Brain pericyte (primary cell): ENCODE measurements around the gene FARP2.
"Not testable (repeated sequence)": the region's sequence is repeated elsewhere in the genome, so short reads cannot be mapped to it uniquely, and the experiment has no call there.

ENCODE experiments used
- DNase-seq: peaks from one replicate; pipeline ENCODE4 v3.0.0-alpha.2; 2012; ENCODE audit warnings: low read depth, low spot score

The FARP2 gene

GRCh38 chr2:241364781-241365180, 8.7 kb downstream of the FARP2 start:
- DNase-seq: no peak

- DNase-seq: no peak
These were observed 10.6 kb downstream of the FARP2 start for GRCh38 chr2:241366678-241367077.

GRCh38 chr2:241368643-241369042, 12.6 kb downstream of the FARP2 start:
- no peak for DNase-seq

- no peak for DNase-seq
These were observed 16.4 kb downstream of the FARP2 start for GRCh38 chr2:241372361-241372992.

GRCh38 chr2:241373446-241373845, 17.4 kb downstream of the FARP2 start:
- no peak for DNase-seq

GRCh38 chr2:241373906-241374305, 17.8 kb downstream of the FARP2 start:
- not testable (repeated sequence) for DNase-seq

GRCh38 chr2:241375300-241375699, 19.2 kb downstream of the FARP2 start:
- no peak for DNase-seq

GRCh38 chr2:241376808-241377207, 20.7 kb downstream of the FARP2 start:
- no peak for DNase-seq

- no peak for DNase-seq
These were observed 22.7 kb downstream of the FARP2 start for GRCh38 chr2:241378816-241379215.

GRCh38 chr2:241379481-241380480, 23.7 kb downstream of the FARP2 start:
- no peak for DNase-seq

- no peak for DNase-seq
These were observed 25.8 kb downstream of the FARP2 start for GRCh38 chr2:241381872-241382271.

GRCh38 chr2:241385450-241385849, 29.4 kb downstream of the FARP2 start:
- DNase-seq: not testable (repeated sequence)

GRCh38 chr2:241386519-241386918, 30.4 kb downstream of the FARP2 start:
- no peak for DNase-seq

- no peak for DNase-seq
These were observed 33.6 kb downstream of the FARP2 start for GRCh38 chr2:241389697-241390096.

- no peak for DNase-seq
These were observed 34.5 kb downstream of the FARP2 start for GRCh38 chr2:241390301-241391206.

- DNase-seq: no peak
These were observed 36.0 kb downstream of the FARP2 start for GRCh38 chr2:241391892-241392665.

GRCh38 chr2:241392753-241393152, 36.7 kb downstream of the FARP2 start:
- DNase-seq: not testable (repeated sequence)

GRCh38 chr2:241393524-241394196, 37.6 kb downstream of the FARP2 start:
- no peak for DNase-seq

- not testable (repeated sequence) for DNase-seq
These were observed 40.7 kb downstream of the FARP2 start for GRCh38 chr2:241396809-241397208.
